Measurements from ENCODE around the gene GDE1.

GDE1 gene

DNA sequence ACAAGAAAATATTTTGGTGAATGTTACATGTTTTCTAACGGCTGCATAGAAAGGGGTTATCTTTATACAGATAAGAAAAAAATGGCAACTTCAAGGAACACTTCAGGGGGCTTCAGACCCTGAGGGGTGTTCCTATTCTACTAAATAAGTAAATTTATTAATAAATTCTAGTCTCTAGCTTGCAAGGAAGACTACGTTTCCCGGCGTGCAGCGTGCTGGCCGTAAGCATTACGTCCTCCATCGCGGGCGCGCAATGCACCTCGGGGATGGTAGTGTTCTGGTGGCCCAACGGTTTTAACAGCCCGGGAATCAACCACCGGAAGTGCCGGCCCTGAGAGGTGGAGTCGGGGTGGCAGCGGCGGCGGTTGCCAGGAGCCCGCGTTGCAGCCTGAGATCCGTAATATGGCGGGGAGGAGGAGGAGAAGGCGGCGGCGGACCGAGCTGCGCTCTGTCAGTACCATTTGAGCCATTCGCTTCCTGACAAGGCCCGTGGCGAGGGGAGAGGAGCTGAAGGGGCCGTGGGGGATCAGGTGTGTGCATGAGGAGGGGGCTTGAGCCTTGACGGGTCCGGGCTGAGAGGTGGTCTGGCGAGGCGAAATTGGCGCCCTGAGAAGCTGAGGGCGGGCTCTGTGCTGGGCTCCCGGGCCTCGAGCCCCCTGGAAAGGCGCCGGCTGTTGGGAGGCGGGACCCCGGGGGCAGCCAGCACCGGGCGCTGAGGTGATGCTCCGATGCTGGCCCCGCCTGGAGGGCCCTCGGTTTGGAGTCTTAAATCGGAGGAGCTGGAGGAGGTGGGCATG is 1.9 kb upstream of the GDE1 start, which contains the start of gene CCP110:
Gene CCP110, plus strand, starts transcription at position 384 of the 797 bp plus-strand sequence. CDS start 3,940 bp downstream, outside the sequence.
- peak; percentile 94 for DNase-seq

GRCh38 chr16:19523184-19523558 is 1.3 kb upstream of the GDE1 start:
- no peak for DNase-seq

GRCh38 chr16:19522760-19523159 is 862 bp upstream of the GDE1 start:
- DNase-seq, result no peak

DNA sequence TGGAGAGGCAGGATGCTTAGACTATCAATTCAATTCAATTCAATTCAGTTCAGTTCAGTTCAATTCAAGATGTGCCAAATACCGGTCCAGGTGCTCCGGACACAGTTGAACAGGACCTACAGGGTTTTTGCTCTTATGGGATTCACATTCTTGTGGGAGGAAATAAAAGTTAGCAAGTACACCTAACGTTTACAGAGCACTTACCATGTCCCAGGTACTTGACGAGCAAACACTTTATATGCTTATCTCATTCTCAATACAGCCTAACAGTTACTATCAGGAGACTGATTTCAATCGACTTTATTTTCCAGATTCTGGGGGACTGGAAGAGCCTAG is 467 bp upstream of the GDE1 start:
- DNase-seq, result no peak

GRCh38 chr16:19520861-19521331 is 1.0 kb downstream of the GDE1 start:
- DNase-seq, result no peak

- no peak for DNase-seq
Observed at GRCh38 chr16:19518388-19518787, 3.5 kb downstream of the GDE1 start.

DNA sequence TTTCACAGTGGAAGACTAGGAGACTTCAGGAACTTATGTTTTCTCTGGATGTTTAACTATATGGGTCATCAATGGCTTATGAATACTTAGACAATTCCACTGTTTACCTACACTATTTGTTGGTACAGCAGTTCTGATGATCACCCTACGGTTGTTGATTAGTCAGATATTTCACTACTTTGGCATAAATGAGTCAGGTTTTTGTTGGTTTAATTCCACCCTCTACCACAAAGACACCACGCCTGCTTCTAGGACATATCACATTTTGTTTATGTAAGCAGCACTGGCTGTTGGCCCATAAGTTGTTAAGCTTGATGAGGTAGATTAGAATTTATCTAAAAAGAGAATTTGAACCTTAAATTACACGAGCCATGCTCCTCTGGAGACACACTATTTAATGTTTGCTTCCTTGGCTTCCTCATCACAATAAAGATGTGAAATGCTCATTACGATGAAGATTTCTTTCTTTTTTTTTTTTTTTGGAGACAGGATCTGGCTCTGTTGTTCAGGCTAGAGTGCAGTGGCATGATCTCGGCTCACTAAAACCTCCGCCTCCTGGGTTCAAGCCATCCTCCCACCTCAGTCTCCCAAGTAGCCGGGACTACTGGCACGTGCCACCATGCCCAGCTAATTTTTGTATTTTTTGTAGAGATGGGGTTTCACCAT is 4.3 kb downstream of the GDE1 start:
- DNase-seq, result no peak

DNA sequence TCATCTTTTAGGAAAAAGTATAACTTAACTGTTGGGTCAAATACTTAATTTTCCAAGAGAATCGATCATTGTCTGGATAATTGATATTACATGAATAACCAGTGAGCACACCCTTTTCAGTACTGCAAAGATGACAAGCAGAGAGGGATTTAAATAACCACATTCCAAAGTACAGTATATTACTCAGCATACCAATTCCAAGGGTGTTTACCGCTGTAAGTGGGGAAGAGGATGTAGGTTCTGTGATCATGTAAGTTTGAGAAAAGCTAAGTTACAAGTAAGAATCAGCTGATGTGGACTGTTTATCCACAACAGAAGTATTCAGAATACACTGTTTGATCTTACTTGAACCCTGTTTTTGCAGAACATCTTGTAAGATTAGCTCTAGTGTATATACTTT is 6.1 kb downstream of the GDE1 start:
- DNase-seq, result no peak

- DNase-seq, result no peak
Observed at GRCh38 chr16:19513377-19514053, 8.4 kb downstream of the GDE1 start.

DNA sequence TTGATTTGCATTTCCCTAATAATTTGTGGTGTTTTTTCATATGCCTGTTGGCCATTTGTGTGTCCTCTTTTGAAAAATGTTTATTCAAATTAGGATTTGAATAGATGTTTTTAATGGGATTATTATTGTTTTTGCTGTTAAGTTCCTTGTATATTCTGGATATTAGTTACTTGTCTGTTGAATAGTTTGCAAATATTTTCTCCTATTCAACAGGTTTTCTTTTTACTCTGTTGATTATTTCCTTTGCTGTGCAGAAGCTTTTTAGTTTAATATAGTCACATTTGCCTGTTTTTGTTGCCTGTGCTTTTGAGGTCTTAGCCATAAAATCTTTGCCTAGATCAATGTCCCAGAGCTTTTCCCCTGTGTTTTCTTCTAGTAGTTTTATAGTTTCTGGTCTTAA is 9.6 kb downstream of the GDE1 start:
- DNase-seq, result no peak

DNA sequence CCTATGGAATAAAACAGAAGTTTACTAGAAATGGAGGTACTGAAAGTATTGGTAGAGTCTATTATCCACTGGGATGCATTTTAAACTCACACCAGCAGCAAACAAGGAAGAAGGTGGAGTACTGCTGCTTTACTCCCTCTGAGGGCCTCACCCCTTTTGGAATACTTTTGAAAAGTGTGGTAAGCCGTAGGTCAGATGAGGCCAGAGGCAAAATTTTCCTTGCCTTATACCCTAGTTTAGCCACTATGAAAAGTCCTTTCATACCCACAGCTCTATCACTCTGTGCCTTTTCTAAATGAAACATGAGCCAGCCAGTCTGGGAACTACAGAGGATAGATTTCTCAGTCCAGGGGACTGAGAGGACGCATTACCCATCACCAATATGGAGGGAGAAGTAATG is 14.0 kb downstream of the GDE1 start:
- DNase-seq, result no peak

DNA sequence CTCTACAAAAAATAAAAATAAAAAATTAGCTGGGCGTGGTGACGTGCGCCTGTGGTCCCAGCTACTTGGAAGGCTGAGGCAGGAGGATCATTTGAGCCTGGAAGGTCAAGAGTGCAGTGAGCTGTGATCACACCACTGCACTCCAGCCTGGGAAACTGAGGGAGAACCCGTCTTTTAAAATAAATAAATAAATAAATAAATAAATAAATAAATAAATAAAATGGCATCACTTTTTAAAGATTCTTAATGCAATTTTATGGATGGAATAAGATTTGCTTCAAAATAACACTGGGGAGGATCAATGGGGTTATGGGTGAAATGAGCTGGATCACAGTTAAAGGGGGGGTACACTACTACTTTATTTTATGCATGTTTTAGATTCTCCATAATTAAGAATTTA is 14.9 kb downstream of the GDE1 start:
- DNase-seq, result no peak

GRCh38 chr16:19505600-19506303 is 16.1 kb downstream of the GDE1 start:
- no peak for DNase-seq

GRCh38 chr16:19503461-19504075 is 18.3 kb downstream of the GDE1 start:
- no peak for DNase-seq

- peak; percentile 76 for DNase-seq
Observed at GRCh38 chr16:19502395-19503131, 19.3 kb downstream of the GDE1 start.

GRCh38 chr16:19499481-19499880 is 22.4 kb downstream of the GDE1 start:
- no peak for DNase-seq

- DNase-seq, result no peak
Observed at GRCh38 chr16:19499006-19499405, 22.9 kb downstream of the GDE1 start.

- DNase-seq, result no peak
Observed at GRCh38 chr16:19497176-19497575, 24.7 kb downstream of the GDE1 start.

DNA sequence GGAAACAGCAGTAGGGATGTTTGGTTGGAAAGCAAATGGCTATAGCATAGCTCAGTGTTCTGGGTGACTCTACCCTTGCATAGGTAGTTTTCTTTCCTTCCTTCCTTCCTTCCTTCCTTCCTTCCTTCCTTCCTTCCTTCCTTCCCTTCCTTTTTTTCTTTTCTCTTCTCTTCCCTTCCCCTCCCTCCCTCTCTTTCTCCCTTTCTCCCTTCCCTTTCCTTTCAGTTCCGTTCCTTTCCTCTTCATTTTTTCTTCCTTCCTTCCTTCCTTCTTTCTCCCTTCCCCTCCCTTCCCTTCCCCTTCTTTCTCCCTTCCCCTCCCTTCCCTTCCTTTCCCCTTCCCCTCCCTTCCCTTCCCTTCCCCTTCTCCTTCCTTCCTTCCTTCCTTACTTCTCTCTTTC is 31.3 kb downstream of the GDE1 start:
- DNase-seq, result no peak

DNA sequence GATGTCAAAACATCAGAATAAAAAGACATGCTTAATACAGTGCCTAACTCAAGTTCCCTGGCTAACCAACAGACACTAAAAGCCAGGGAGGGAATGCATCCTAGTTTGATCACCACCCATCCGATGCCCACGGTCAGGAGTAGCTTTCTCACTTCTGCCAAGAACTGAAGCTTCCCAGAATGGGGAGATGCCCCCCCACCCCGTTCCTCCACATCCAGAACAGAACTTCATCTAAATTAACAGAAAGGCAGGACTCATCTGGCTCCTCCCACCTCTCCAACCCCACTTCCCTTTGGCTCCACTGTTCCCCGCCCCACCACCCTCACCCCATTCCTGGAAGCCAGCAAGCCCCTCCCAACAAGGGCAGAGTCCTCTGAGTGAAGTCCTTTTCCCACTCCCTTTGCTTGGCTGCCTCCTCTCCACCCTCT is 33.7 kb downstream of the GDE1 start:
- no peak for DNase-seq

DNA sequence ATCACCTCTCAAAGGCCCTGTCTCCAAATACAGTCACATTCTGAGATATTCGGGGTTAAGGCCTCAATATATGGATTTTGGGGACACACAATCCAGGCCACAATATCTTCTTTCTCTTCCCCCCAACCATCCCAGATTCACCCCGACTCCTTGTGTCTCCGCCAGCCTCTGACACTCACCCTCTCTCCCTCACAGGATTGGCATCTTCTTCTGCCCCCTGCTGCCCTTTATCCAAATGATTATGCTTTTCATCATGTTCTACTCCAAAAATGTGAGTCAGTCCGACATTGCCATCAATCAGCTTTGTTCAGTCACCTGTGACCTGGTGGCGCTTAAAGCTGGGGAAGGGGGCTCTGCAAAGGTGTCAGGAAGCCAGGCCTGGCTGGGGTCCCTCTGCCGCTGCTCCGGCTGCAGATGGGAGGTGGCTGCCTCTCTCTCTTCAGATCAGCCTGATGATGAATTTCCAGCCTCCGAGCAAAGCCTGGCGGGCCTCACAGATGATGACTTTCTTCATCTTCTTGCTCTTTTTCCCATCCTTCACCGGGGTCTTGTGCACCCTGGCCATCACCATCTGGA is 35.1 kb downstream of the GDE1 start:
- DNase-seq, result no peak

DNA sequence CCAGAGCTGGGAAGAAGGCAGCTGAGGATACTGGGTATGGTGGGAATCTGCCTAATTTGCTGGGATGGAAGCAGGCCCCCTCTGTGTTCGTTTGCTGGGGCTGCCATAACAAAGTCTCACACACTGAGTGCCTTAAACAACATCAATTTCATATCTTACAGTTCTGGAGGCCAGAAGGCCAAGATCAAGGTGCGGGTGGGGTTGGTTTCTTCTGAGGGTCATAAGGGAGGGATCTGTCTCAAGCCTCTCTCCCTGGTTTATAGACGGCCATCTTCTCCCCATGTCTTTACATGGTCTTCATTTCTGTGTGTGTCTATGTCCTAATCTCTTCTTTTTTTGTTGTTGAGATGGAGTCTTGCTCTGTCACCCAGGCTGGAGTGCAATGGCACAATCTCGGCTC is 35.8 kb downstream of the GDE1 start:
- DNase-seq, result no peak
